Gastroesophageal sphincter (tissue), 4 donors: ENCODE measurements around the gene MRPL53. TPM values are rescaled to one million over a fixed set of nuclear protein-coding genes. Genes with fewer than 3 reads are reported as not detected.
"Not testable (repeated sequence)": the region's sequence is repeated elsewhere in the genome, so short reads cannot be mapped to it uniquely, and the experiment has no call there.

Experiments
- ATAC-seq: fragments of 150-250 bp; one replicate; pipeline ENCODE4 v1.9.1; 2016; ENCODE audit warnings: mild to moderate bottlenecking, moderate library complexity
- H3K27ac ChIP-seq, 4 donors: fragments of 200-600 bp; sonication (generic) in 3 of 4; 1 replicate in 3 of 4; 2 replicates in 1 of 4; pipeline ENCODE4 v1.5.1; 2016 to 2019
- H3K27me3 ChIP-seq: fragments of 200-600 bp; sonication (generic); one replicate; pipeline ENCODE4 v1.5.1; 2019
- H3K36me3 ChIP-seq, 2 donors: fragments of 200-600 bp; sonication (generic); one replicate each; pipeline ENCODE4 v1.5.1; 2019; ENCODE audit warnings: control low read depth in 1 of 2
- H3K4me1 ChIP-seq, 3 donors: fragments of 200-600 bp; sonication (generic); 1 replicate in 2 of 3; 2 replicates in 1 of 3; pipeline ENCODE4 v1.5.1; 2016 to 2019; ENCODE audit warnings: control low read depth in 2 of 3
- H3K4me3 ChIP-seq, 2 donors: fragments of 200-600 bp; sonication (generic); one replicate each; pipeline ENCODE4 v1.5.1; 2019; ENCODE audit warnings: mild to moderate bottlenecking in 1 of 2, moderate library complexity in 1 of 2
- H3K9me3 ChIP-seq, 3 donors: fragments of 200-600 bp; sonication (generic); one replicate each; pipeline ENCODE4 v1.5.1; 2017 to 2019; ENCODE audit warnings: control low read depth in 2 of 3
- EP300 ChIP-seq: sonication (generic); formaldehyde crosslinking; IDR thresholded peaks from one replicate; pipeline ENCODE4 v1.6.1; 2017; ENCODE audit warnings: antibody characterized with exemption, mild to moderate bottlenecking
- POLR2A ChIP-seq, 2 donors: fragments of 450-650 bp; IDR thresholded peaks; one replicate each; pipeline ENCODE4 v1.6.1; 2017; ENCODE audit warnings: antibody characterized with exemption in 2 of 2, mild to moderate bottlenecking in 2 of 2, moderate library complexity in 1 of 2
- POLR2AphosphoS5 ChIP-seq: sonication (generic); formaldehyde crosslinking; IDR thresholded peaks from one replicate; pipeline ENCODE4 v1.6.1; 2017; ENCODE audit warnings: antibody characterized with exemption
- WGBS, 2 donors: methylation state at CpG; one replicate each; pipeline ENCODE4 v1.1.5; 2018; ENCODE audit warnings: low coverage in 1 of 2; 5-methylcytosine and 5-hydroxymethylcytosine counted together
- total RNA-seq, 4 donors: library from RNA; depleted of rRNA; stranded (reverse); fragments of >200 nt; gene quantifications; one replicate each; pipeline ENCODE4 v1.1.0, GENCODE V29; 2016
- TF ChIP-seq, protein P1 (sequence below), 4 experiments: fragments of 200-600 bp in 2 of 4; fragments of 450-650 bp in 2 of 4; sonication (generic) in 1 of 4; IDR thresholded peaks; one replicate each; pipeline ENCODE4 v1.5.1; 2017 to 2019; ENCODE audit warnings: antibody characterized with exemption in 4 of 4, mild to moderate bottlenecking in 2 of 4, moderate library complexity in 2 of 4

MRPL53 gene
- total RNA-seq, 4 donors from 2014 or later, result 18.0 to 76.7 (median 30.2) TPM

DNA sequence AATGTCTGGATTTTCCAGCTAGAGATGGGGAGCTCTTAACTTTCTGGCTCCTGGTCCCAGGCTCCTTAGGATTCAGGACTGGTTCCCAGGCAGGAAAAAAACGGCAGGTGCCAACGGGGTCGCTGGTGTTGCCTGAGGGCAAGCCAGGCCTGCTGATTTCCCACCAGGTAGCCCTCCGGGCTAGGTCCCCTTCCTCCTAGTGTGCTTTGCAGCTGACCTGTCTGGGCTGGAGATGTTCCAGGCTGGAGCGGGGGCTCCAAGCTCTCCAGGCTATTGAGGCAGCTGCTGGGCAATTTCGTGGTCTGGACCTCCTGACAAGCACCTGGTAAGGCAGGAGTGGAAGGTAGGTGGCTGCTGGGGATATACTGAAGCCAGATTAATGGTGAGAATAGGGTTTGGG is 2.0 kb upstream of the MRPL53 start:
- no peak overlapping the region for H3K27ac ChIP-seq
- no peaks in the 10 kb centered on the region for H3K27me3 ChIP-seq
- peaks cover 4 to 27% (median 10%) of the 10 kb centered on the region in 3 donors for H3K4me1 ChIP-seq
- no peak for TF ChIP-seq POLR2A (IDR thresholded peaks at IDR 0.05)
- TF ChIP-seq, protein P1, sequence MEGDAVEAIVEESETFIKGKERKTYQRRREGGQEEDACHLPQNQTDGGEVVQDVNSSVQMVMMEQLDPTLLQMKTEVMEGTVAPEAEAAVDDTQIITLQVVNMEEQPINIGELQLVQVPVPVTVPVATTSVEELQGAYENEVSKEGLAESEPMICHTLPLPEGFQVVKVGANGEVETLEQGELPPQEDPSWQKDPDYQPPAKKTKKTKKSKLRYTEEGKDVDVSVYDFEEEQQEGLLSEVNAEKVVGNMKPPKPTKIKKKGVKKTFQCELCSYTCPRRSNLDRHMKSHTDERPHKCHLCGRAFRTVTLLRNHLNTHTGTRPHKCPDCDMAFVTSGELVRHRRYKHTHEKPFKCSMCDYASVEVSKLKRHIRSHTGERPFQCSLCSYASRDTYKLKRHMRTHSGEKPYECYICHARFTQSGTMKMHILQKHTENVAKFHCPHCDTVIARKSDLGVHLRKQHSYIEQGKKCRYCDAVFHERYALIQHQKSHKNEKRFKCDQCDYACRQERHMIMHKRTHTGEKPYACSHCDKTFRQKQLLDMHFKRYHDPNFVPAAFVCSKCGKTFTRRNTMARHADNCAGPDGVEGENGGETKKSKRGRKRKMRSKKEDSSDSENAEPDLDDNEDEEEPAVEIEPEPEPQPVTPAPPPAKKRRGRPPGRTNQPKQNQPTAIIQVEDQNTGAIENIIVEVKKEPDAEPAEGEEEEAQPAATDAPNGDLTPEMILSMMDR (IDR thresholded peaks at IDR 0.05), result no peak
- no peak for TF ChIP-seq EP300
- no peak for TF ChIP-seq POLR2AphosphoS5
- H3K36me3 ChIP-seq, result peaks cover 0 to 55% of the 10 kb centered on the region in 2 donors
- no peak for ATAC-seq
- no peaks in the 10 kb centered on the region for H3K9me3 ChIP-seq
- H3K4me3 ChIP-seq, result no peak overlapping the region
- WGBS, 2 donors, result no CpG with 5 or more reads among the region's 6 CpGs

DNA sequence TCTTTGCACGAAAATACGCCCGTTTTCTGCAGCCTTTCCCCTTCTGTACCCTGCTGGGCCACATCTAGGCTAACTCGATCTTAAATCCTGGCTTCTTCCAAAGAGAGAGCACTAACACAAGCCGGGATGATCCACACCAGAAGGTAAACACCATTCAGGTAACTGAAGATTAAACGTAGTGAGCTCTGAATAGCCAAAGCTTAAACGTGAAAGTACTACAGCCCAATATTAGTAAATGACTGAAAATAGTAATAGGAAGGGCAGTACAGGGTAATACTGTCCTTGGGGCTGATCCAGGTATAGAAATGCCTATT is 422 bp upstream of the MRPL53 start:
- Histone ChIP-seq H3K4me1 (peaks cover 4 to 27% (median 10%) of the 10 kb centered on the region in 3 donors), H3K4me3 (peak overlapping the region; percentile 43 to 63), H3K9me3 (no peaks in the 10 kb centered on the region), H3K27me3 (no peaks in the 10 kb centered on the region), H3K27ac (peak overlapping the region; percentile 52 to 89 (median 86)), H3K36me3 (peaks cover 0 to 40% of the 10 kb centered on the region in 2 donors)
- TF ChIP-seq POLR2AphosphoS5 (no peak), POLR2A (IDR thresholded peaks at IDR 0.05) (no peak), EP300 (no peak)
- TF ChIP-seq, protein P1 (IDR thresholded peaks at IDR 0.05), result no peak
- 7 to 12% methylated on average over 7 of the region's 7 CpGs for WGBS, 2 donors
- ATAC-seq, result peak; percentile 2

DNA sequence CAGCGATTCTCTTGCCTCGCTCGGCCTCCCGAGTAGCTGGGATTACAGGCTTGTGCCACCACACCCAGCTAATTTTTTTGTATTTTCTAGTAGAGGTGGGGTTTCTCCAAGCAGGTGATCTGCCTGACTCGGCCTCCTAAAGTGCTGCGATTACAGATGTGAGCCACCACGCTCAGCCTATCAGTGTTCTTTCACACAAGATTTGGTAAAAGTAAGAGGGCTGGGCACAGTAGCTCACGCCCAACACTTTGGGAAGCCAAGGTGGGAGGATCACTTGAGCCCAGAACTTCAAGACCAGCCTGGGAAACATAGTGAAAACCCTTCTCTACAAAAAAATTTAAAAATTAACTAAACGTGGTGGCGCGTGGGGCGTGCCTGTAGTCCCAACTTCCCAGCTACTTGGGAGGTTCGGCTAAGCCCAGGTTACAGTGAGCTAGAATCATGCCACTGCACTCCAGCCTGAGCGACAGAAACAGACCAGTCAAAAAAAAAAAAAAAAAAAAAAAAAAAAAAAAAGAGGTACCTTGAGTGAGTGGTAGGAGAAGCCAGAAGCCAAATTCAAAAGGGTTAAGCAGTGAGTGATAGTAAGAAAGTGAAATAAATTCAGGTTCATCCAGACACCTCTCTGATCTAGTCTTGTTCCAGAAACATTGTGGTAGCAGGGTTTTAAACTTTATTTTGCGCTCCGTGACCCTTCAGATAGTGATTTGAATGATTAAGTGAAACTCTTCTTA is 981 bp downstream of the MRPL53 start:
- H3K4me1 ChIP-seq, result peaks cover 4 to 28% (median 10%) of the 10 kb centered on the region in 3 donors
- no peaks in the 10 kb centered on the region for H3K27me3 ChIP-seq
- no peaks in the 10 kb centered on the region for H3K9me3 ChIP-seq
- 47 to 52% methylated on average over 6 to 11 of the region's 16 CpGs for WGBS, 2 donors
- H3K27ac ChIP-seq, result peak overlapping the region; percentile 52 to 89 (median 86)
- peak overlapping the region; percentile 43 to 63 for H3K4me3 ChIP-seq
- peaks cover 0 to 26% of the 10 kb centered on the region in 2 donors for H3K36me3 ChIP-seq
- TF ChIP-seq POLR2A (IDR thresholded peaks at IDR 0.05), result no peak
- TF ChIP-seq, protein P1 (IDR thresholded peaks at IDR 0.05), result no peak
- TF ChIP-seq EP300, result no peak
- TF ChIP-seq POLR2AphosphoS5, result no peak
- no peak for ATAC-seq

DNA sequence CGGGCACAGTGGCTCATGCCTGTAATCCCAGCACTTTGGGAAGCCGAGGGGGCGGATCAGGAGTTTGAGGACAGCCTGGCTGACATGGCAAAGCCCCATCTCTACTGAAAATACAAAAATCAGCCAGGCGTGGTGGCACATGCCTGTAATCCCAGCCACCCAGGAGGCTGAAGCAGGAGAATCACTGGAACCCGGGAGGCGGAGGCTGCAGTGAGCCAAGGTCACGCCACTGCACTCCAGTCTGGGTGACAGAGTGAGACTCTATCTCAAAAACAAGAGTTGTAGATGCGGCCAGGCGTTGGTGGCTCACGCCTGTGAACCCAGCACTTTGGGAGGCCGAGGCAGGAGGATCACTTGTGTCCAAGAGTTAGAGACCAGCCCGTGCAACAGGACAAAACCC is 1.7 kb downstream of the MRPL53 start:
- Histone ChIP-seq H3K4me1 (peaks cover 4 to 35% (median 10%) of the 10 kb centered on the region in 3 donors), H3K36me3 (peaks cover 0 to 18% of the 10 kb centered on the region in 2 donors)
- H3K4me3 ChIP-seq, ATAC-seq, H3K9me3 ChIP-seq, H3K27me3 ChIP-seq, H3K27ac ChIP-seq: not testable (repeated sequence)
- WGBS, 2 donors, result 90 to 94% methylated on average over 4 to 5 of the region's 12 CpGs

DNA sequence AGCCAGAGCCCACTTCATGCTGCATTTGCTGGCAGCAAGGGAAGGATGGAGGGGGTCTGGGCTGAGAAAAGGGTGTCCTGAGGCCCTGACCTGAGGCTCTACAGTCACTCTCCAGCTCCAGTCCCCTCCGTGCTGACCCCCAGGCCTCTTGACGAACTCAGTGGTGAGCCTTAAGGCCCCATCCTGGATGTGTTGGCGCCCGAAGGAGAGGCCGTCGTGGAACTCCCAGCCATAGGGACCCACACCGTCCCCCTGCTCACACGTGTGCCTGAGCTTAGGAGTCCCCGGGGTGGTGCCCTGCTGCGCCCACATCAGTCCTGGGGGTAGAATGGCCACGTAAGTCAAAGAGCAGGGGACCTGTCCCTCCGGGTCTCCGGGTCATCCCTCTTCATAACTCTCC is 8.1 kb downstream of the MRPL53 start:
- Histone ChIP-seq H3K36me3 (peaks cover 0 to 25% of the 10 kb centered on the region in 2 donors), H3K27ac (peak overlapping the region; percentile 30 to 90 (median 88)), H3K27me3 (no peaks in the 10 kb centered on the region), H3K4me3 (peak overlapping the region; percentile 85 to 95), H3K9me3 (no peaks in the 10 kb centered on the region), H3K4me1 (peaks cover 2 to 26% (median 9%) of the 10 kb centered on the region in 3 donors)
- WGBS, 2 donors, result no CpG with 5 or more reads among the region's 13 CpGs
- TF ChIP-seq, protein P1 (IDR thresholded peaks at IDR 0.05), result no peak
- ATAC-seq, result no peak
